Measurements from ENCODE around the gene PRKCA.

GRCh38 chr17:66805567-66805966 is 503.2 kb downstream of the PRKCA start:
- no peak for TF ChIP-seq EZH2 (IDR thresholded peaks at IDR 0.05)
- no peak for TF ChIP-seq POLR2AphosphoS5 (IDR thresholded peaks at IDR 0.05; ENCODE audit: borderline replicate concordance, low read depth, low read length)

Measured in SK-N-MC (cell line).